Right ventricle myocardium superior (tissue), 1 donor: ENCODE results near the gene DAGLA. TPM values are rescaled to one million over a fixed set of nuclear protein-coding genes. Genes with fewer than 3 reads are reported as not detected.
"Not testable (repeated sequence)": the region's sequence is repeated elsewhere in the genome, so short reads cannot be mapped to it uniquely, and the experiment has no call there.

Experiments
- ATAC-seq: fragments of 200-7000 bp; cut with Tn5 transposase; one replicate; pipeline ENCODE4 v1.9.1; 2020; ENCODE audit warnings: mild to moderate bottlenecking; ENCODE audit not compliant: poor library complexity
- DNase-seq: peaks from one replicate; pipeline ENCODE4 v3.0.0-alpha.2; 2020
- intact Hi-C: fragments of 100-400 bp; cut with DNase I; formaldehyde crosslinking; loops from one replicate; pipeline ENCODE4 v1.11.2; 2022
- total RNA-seq: library from RNA; stranded (reverse); fragmentation: NEBNext Ultra II Directional; extraction: Animal tissue kit (Norgen Biotek cat#: 25700); gene quantifications from one replicate; pipeline ENCODE4 v1.2.1, GENCODE V29; 2021
- donor health status: DM: no; HTN: yes; CAD: no; lungs with severe emphysema.

Gene DAGLA
- total RNA-seq, 1 donor from 2014 or later = 4.2 TPM

DNA sequence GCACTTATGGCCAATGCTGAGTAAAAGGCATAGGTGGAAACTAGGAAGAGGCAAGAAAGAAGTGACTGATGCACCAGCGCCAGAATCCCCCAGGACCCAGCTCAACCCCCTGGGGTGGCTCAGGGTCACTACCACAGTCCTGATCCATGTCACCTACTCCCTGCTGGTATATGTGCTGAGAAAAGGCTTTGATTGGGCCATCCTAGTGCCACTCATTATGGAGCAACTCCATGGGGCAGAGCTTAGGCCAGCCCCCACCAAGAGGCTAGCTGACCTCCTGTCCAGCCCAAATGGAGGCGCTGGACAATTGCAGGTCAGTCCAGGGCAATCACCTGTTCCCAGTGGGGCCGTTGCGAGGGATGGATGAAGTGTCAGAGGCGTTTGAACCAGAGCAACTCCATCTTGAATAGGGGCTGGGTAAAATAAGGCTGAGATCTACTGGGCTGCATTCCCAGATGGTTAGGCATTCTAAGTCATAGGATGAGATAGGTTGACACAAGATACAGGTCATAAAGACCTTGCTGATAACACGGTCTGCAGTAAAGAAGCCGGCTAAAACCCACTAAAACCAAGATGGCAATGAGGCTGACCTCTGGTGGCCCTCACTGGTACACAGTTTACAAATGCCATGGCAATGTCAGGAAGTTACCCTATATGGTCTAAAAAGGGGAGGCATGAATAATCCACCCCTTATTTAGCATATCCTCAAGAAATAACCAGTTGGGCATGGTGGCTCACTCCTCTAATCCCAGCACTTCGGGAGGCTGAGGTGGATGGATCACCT lies 20.6 kb upstream of the DAGLA start:
- ATAC-seq (no peak), DNase-seq (no peak)
- intact Hi-C loops = no loop called here

DNA sequence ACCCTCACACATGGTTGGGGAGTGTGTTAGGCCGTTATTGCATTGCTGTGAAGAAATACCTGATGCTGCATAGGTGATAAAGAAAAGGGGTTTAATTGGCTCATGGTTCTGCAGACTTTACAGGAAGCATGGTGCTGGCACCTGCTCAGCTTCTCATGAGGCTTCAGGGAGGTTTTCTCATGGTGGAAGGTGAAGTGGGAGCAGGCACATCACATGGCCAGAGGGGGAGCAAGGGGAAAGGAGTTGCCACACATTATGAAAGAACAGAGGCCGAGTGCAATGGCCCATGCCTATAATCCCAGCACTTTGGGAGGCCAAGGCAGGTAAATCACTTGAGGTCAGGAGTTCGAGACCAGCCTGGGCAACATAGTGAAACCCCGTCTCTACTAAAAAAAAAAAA lies 19.2 kb upstream of the DAGLA start:
- DNase-seq, intact Hi-C loops, ATAC-seq: not testable (repeated sequence)

DNA sequence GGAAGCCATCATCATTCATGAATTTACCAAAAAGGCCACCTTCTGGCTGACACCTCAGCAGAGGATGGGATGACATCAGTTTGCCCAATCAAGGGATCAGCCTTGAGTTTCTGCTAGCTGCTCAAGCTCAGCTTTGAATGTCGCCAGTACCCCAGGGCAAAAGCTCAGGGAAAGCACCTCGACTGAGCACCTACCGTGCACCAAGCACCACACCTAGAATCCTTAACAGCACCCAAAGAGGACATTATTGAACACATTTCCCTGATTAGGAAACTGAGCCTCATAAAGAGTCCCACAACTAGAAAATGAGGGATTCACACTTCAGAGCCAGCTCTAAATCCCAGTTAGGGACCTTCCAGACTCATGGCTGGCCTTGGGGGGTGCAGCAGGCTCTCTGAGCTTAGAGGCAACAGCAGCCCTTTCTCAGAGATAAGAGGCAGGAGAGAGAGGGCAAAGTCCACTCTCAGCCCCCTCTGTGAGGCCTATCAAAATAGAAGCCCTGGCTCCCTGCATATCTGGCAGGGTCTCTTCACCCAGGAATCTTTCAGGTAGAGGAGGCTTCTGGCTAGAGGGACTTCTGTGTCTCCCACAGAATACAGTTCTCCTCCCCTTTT lies 13.4 kb upstream of the DAGLA start:
- no peak for ATAC-seq
- intact Hi-C loops = no loop called here
- DNase-seq = no peak

DNA sequence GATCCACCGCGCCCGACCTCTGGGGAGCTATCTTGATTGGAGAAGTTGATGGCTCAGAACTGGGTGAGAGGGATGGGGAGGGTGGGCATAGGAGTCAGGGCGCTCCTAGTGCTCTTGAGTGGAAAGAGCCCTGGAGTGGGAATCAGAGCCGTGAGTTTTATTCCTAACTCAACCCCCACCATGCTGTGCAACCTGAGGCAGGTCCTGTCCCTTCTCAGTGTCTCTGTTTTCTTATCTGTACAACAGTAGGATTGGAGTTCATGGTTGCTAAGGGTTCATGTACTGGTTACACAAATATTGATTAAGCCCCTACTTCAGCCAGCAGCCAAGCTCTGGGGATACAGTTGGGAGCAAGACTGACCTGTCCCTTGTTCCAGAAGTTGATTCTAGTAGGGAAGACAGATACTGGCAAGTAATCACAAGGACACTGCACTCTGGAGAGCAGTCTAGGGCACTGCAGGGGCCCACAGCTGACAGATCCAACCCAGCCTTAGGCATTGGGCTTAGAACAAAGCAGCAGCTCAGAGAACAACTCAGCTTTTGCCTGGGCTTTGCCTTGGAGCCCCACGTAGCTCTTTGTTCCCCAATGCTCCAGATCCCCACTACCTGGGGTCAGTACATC lies 12.4 kb upstream of the DAGLA start:
- no peak for DNase-seq
- ATAC-seq = peak; percentile 15
- intact Hi-C loops = no loop called here

DNA sequence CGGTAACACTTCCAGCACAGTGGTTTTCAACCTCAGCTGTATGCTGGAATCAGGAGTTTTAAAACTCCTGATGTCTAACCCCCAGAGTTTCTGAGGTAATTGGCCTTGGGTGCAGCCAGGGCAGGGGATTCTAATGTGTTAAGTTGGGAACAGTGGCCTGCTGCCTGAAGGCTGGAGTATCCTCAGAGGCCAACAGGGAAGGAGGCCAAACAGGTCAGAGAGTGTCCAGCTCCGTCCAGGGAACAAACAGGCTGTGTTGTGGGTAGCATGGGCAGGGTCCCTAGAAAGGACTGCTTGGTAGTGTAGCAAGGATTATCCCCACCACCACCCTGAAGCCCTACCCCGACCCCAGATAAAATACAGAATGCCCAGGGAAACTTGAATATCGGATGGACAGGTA lies 10.8 kb upstream of the DAGLA start:
- intact Hi-C loops = no loop called here
- ATAC-seq = peak; percentile 20

DNA sequence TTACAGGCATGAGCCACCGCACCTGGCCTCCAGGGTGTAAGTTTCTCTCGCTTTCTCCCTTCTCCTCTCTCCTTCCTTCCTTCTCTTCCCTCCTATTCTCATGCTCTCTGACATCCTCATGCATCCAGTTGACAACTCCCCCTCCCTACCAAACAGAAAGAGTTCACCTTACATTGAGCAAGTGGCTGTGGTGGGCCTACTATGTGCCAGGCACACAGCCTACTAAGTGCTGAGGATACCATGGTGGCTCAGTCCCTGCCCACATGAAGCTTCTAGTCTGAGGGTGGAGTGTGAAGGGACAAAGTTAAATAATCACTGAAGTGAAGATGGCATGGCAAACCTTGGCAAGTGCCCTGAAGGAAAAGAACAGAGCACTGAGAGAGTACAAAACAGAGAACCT lies 9.6 kb upstream of the DAGLA start:
- ATAC-seq (no peak), DNase-seq (no peak)
- intact Hi-C loops = no loop called here

More for the DNA sequence above, 10.8 kb upstream of the DAGLA start:
- DNase-seq = no peak

DNA sequence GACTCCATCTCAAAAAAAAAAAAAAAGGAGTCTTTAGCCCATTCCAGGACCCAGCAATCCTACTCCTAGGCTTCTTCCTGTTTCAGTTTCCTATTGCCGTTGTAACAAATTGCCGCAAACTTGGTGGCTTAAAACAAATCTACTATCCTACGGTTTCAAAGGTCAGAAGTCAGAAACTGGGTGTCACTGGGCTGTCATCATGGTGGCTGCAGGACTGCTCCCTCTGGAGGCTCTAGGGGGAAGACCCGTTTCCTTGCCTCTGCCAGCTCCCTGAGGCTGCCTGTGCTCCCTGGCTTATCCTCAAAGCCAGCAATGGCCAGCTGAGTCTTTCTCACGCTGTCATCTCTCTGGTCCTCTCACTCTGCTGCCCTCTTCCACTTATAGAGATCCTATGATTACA lies 8.7 kb upstream of the DAGLA start:
- peak; percentile 42 for ATAC-seq
- no peak for DNase-seq
- intact Hi-C loops = no loop called here

DNA sequence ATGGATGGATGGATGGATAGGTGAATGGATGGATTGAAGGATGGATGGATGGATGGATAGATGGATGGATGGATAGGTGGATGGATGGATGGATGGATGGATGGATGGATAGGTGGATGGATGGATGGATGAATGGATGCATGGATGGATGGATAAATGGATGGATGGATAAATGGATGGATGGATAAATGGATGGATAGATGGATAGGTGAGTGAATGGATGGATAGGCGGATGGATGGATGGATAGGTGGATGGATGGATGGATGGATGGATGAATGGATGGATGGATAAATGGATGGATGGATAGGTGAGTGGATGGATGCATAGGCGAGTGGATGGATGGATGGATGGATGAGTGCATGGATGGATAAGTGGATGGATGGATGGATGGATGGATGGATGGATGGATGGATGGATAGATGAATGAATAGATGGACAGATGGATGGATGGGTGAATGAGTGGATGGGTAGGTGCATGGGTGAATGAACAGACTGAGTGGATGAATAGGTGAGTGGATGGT lies 6.2 kb upstream of the DAGLA start:
- ATAC-seq, intact Hi-C loops, DNase-seq: not testable (repeated sequence)

DNA sequence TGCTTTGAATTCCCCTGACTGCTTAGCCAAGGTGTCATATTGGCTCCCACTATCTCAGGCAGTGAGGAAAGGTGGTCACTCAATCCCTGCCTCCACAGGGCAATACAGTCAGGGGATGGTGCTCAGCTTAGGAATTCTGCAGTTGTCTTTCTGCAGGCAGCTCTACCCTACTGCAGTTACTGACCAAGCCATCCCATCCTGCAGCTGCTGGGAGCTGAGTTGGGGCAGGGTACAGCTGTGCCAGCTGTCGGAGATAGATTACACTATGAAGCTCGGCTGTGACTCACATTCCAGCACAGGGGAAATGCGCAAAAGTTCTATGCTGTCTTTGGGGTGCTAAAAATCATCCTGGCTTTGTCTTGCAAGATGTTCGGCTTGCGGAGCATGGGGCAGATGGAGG lies 4.4 kb upstream of the DAGLA start:
- ATAC-seq = no peak
- no peak for DNase-seq
- intact Hi-C loops = no loop called here

DNA sequence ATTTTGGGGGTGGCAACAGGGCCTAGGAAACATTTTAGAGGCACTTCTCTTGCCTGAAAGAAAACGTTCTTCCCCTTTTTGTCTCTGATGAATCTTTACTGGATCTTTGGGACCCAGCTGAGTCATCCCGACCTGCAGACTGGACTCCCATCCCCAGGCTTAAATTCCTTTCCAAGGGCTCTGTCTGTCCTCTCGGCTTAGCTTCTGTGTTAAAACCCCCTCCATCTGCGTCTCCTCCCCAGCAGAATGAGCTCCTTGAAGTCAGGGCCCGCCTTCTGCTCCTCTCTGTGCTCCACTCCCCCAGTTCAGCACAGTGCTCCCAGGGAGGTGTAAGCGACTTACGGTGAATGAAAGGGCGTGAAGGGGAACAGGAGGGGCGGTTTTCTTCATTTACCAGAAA lies 895 bp upstream of the DAGLA start:
- ATAC-seq (no peak), DNase-seq (no peak)
- intact Hi-C loops = no loop called here

DNA sequence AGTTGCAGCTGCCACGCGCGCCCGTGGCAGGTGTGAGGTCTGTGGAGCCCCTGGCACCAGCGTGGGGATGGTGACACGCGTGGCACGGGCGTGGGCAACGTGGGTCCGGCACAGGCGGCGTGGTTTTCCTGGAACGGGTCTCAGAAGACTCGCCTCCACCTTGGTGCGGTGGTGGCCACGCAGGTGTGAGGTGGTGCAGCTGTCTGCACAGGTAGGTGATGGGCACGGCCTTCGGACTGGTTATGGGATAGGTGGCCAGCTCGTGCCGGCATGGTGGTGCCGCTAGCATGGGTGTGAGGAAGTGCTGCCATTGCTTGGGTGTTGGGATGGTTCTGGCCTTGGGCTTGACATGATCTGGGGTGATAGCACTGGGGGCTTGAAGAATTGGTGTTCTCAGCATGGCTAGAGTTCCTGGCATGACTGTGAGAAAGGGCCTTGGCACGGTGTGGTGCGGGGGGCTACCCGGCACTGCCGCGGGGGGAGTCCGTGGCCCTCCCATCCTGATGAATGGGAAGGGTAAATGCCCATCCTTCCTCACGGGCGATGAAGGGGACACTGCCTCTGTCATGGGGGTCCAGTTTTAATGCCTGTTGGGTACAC lies 531 bp downstream of the DAGLA start:
- intact Hi-C loops = loop anchor here (1.0 kb wide), 1 partner anchor 53 kb away; no protein-coding TSS in a partner anchor
- DNase-seq = no peak
- ATAC-seq = no peak

DNA sequence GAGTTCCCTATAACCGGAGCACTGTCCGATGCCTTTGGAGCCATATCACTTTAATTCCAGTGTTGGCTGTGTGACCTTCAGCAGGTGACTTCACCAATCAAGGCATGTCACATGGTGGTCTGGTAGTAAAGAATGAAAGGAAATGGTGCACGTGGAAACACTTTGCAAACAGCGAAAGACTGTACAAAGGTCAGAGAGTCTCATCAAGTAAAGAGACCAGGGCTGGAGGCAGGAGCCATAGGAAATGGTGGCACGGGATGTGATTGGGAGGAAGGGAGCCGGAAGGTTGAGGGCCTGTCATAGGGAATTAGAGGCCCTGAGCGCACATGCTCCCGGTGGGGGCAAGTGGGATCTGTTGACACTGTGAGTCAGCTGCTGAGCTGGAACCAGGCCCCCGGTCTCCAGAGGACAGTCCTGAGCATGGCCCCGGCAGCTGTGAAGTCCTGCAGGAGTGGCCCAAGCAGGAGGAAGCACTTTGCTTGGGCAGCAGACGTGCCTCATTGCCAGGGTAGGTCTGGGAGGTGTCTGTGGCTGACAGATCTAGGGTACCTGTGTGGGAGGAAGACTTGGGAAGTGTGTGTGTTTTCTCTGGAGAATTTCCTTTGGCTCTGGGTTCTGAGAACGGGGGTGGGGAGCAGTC lies 2.0 kb downstream of the DAGLA start:
- peak; percentile 71 for DNase-seq
- intact Hi-C loops = no loop called here
- peak; percentile 32 for ATAC-seq

DNA sequence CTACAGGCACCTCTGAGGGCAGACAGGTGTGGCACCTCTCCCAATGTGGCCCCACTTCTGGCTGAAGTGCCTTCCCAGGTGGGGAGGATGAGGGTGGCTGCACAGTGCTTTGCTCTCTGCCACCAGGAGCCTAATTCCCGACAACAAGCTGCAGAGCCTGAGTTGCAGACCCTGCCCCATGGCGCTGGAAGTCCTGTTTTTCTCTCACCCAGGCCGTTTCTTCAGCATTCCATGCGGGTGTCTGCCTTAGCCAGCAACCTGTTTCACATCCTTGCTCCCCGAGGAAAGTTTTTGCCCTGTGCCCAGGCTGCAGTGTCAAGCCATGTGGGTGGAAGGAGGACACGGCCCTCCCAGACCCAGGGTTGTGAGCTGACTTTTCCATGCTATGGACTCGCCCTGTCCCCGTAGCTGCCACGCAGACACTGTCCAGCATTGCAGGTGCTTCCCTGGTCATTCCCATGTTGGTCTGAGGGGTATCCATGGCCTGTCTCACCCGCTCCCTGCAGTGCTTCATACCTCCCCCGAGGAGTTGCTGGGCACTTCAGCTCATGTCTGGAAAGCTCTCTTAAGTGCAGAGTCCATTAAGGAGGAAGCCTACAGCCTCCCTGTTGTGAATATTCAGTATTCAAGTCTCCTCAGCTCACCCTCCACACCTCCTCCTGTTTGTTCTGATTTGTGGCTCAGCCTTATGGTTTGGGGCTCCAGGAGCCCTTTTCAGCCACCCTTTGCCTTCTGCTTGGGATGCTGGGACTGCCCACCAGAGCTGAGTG lies 2.9 kb downstream of the DAGLA start:
- no peak for DNase-seq
- intact Hi-C loops = no loop called here
- ATAC-seq = no peak

DNA sequence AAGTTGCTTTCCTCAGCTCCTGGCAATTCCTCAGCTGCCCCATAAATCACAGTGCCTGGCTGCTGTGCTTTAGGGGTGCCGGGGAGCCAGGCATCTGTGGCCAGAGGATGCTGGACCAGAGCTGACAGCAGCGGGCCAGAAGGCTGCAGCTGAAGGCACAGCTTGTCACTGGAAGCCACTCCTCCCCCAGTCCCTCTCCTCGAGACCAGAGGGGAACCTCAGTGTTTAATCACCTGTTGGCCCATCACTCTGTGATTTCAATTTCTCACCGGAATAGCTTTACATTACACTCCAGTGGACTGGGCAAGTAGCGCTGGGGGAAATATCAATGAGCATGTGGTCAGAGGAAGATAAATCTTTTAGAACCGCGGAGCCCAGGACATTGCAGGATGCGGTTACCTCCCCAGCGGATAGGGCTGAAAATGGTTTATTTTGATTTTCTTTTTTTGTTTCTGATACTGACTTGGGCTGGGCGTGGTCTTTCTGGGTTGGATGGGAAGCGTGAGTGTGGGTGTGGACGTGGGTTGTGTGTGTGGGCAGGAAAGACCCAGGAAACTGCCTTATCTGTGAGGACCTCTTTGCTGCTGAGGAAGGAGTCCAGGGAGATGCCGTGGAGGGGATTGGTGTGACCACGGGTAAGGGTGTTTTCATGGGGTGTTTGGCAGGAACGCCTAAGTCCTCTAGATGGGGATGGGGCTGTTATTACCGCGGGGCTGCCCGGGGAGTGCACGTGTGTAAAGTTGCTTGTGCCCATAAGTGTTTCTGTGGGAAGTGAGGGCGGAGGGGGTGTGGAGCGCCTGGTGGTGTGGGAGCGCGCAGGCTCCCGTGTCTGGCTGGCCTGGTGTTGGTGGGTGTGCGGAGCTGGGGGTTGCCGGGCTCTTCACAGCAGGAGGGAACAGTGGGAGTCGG lies 4.0 kb downstream of the DAGLA start:
- no peak for DNase-seq
- intact Hi-C loops = no loop called here
- ATAC-seq = no peak

DNA sequence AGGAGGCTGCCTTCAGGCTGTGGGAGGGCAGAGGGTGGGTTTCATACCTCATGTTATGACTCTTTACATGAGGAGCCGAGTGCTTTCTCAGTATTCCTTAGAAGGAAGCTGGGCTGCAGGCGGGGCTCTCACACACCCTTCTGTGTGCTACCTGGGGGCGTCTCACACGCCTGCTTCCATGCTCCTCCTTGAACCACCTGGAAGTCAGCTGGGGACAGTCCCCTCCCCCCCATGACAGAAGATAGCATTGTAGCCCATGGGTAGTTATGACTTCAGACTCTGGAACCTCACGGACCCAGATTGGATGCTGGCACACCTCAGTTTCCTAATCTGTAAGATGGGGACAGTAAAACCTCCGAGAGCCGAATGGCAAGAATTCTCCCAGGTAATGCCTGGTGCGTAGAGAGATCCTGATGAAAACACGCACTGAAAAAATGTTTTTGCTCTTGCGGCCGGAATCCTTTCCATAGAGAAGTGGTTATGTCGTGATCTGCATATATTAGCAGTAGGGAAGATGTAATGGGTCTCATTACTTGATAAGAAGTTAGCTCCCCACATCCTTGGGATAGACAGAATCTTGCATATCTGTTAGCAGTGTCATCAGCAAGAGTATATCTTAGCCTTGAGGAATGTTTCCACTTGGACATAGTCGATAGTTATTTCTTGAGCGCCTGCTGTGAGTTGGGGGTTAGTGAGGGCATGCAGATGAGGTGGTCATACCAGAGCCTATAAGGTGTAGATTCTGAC lies 4.9 kb downstream of the DAGLA start:
- DNase-seq (no peak), ATAC-seq (no peak)
- intact Hi-C loops = no loop called here

DNA sequence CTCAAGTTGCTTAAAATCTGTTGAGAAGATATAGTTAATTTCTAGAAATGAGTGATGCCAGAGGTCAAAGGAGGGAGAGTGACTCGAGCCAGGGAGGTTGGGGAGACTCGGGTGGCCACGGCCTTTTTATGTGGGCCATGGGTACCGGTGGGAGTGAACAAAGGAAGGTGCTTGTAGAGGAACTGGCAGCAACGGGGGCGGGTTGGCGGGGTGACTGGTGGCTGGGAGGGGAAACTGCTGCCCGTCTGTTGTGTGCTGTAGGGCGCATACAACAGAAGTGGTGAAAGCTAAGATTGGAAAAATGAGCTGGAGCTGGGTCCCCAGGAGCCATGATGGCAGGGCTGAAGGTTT lies 5.4 kb downstream of the DAGLA start:
- intact Hi-C loops = no loop called here
- ATAC-seq (no peak), DNase-seq (no peak)

DNA sequence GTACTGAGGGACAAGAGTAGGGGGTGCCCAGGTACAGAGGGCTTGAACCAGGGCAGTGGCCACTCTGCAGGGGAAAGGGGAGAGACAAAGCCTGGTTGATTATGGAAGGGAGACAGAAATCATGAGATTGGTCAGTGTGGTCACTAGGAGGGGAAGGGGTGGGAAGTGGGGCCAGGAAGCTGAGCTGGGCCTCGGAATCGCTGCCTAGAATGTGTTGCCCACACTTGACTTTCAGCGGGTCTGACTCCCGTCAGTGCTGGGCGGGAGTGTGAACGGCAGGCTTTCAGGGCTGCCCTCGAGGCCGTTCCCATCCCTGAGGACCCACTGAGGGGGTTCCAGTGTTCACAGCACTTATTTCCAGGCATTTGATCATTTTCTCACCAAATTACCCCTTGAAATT lies 5.9 kb downstream of the DAGLA start:
- DNase-seq (no peak), ATAC-seq (no peak)
- intact Hi-C loops = no loop called here
